ENCODE data around the gene RBM20.

The RBM20 gene

GRCh38 chr10:110694263-110694662 is 50.1 kb downstream of the RBM20 start:
- TF ChIP-seq TCF4 (CRISPR knock-in tag; IDR thresholded peaks at IDR 0.05; ENCODE audit: borderline replicate concordance) (no peak), ZC3H10 (CRISPR knock-in tag; IDR thresholded peaks at IDR 0.05) (no peak), POU6F1 (CRISPR knock-in tag; IDR thresholded peaks at IDR 0.05; ENCODE audit: borderline replicate concordance, low read depth) (no peak), BACH2 (CRISPR knock-in tag; IDR thresholded peaks at IDR 0.05; ENCODE audit: borderline replicate concordance) (no peak), ZNF70 (CRISPR knock-in tag; IDR thresholded peaks at IDR 0.05) (no peak), SNAI2 (CRISPR knock-in tag; IDR thresholded peaks at IDR 0.05) (no peak), ESRRG (CRISPR knock-in tag; IDR thresholded peaks at IDR 0.05) (no peak), CSDC2 (CRISPR knock-in tag; IDR thresholded peaks at IDR 0.05) (no peak), ISL1 (CRISPR knock-in tag; IDR thresholded peaks at IDR 0.05) (no peak), PPARA (CRISPR knock-in tag; IDR thresholded peaks at IDR 0.05; ENCODE audit: borderline replicate concordance) (no peak), PATZ1 (CRISPR knock-in tag; IDR thresholded peaks at IDR 0.05; ENCODE audit: borderline replicate concordance) (no peak), TSHZ2 (CRISPR knock-in tag; IDR thresholded peaks at IDR 0.05) (no peak)
- ATAC-seq, result no peak

- ATAC-seq, result no peak
- TF ChIP-seq ESRRG (CRISPR knock-in tag; IDR thresholded peaks at IDR 0.05), result no peak
- TF ChIP-seq CREB5 (CRISPR knock-in tag; IDR thresholded peaks at IDR 0.05; ENCODE audit: low read depth), result no peak
- TF ChIP-seq TCF4 (CRISPR knock-in tag; IDR thresholded peaks at IDR 0.05; ENCODE audit: borderline replicate concordance), result no peak
- no peak for TF ChIP-seq CSRNP3 (CRISPR knock-in tag; IDR thresholded peaks at IDR 0.05)
- no peak for TF ChIP-seq SNAI2 (CRISPR knock-in tag; IDR thresholded peaks at IDR 0.05)
- TF ChIP-seq ZFP3 (CRISPR knock-in tag; IDR thresholded peaks at IDR 0.05), result no peak
- TF ChIP-seq TOX (CRISPR knock-in tag; IDR thresholded peaks at IDR 0.05; ENCODE audit: borderline replicate concordance), result no peak
These were observed 50.8 kb downstream of the RBM20 start for GRCh38 chr10:110694820-110695538.

- no peak for TF ChIP-seq TSHZ2 (CRISPR knock-in tag; IDR thresholded peaks at IDR 0.05)
- TF ChIP-seq ZNF8 (CRISPR knock-in tag; IDR thresholded peaks at IDR 0.05), result no peak
- TF ChIP-seq CREB5 (CRISPR knock-in tag; IDR thresholded peaks at IDR 0.05; ENCODE audit: low read depth), result no peak
- no peak for TF ChIP-seq ZFP3 (CRISPR knock-in tag; IDR thresholded peaks at IDR 0.05)
- TF ChIP-seq BACH2 (CRISPR knock-in tag; IDR thresholded peaks at IDR 0.05; ENCODE audit: borderline replicate concordance), result no peak
- TF ChIP-seq CSRNP3 (CRISPR knock-in tag; IDR thresholded peaks at IDR 0.05), result no peak
- no peak for TF ChIP-seq ZFP30 (CRISPR knock-in tag; IDR thresholded peaks at IDR 0.05)
- no peak for TF ChIP-seq ARNTL (CRISPR knock-in tag; IDR thresholded peaks at IDR 0.05; ENCODE audit: borderline replicate concordance, low read depth)
- TF ChIP-seq ZC3H10 (CRISPR knock-in tag; IDR thresholded peaks at IDR 0.05), result no peak
- TF ChIP-seq ESRRG (CRISPR knock-in tag; IDR thresholded peaks at IDR 0.05), result no peak
- TF ChIP-seq RARB (CRISPR knock-in tag; IDR thresholded peaks at IDR 0.05), result no peak
- no peak for TF ChIP-seq ZNF565 (CRISPR knock-in tag; conservative IDR thresholded peaks at IDR 0.05; ENCODE audit: low read depth)
- TF ChIP-seq PPARA (CRISPR knock-in tag; IDR thresholded peaks at IDR 0.05; ENCODE audit: borderline replicate concordance), result no peak
- no peak for ATAC-seq
These were observed 51.4 kb downstream of the RBM20 start for GRCh38 chr10:110695539-110695886.

Measured in SK-N-SH treated with all-trans-retinoic acid at 6 μM for 48 hours (cell line).